Nephron progenitor cell (in vitro differentiated cells): ENCODE data around the gene TMEM140.
"Not testable (repeated sequence)": the region's sequence is repeated elsewhere in the genome, so short reads cannot be mapped to it uniquely, and the experiment has no call there.

ENCODE experiments used
- DNase-seq: peaks from one replicate; pipeline ENCODE4 v3.0.0; 2021
- H3K27ac Mint-ChIP-seq: 2 replicates; pipeline ENCODE4 v1.8.0; 2021; ENCODE audit warnings: mild to moderate bottlenecking, moderate library complexity, mixed read lengths
- H3K27me3 Mint-ChIP-seq: 2 replicates; pipeline ENCODE4 v1.8.0; 2021; ENCODE audit warnings: mild to moderate bottlenecking, low read depth, mixed read lengths; ENCODE audit not compliant: poor library complexity
- H3K36me3 Mint-ChIP-seq: 2 replicates; pipeline ENCODE4 v1.8.0; 2021; ENCODE audit warnings: low read depth, mixed read lengths
- H3K4me1 Mint-ChIP-seq: 2 replicates; pipeline ENCODE4 v1.8.0; 2021; ENCODE audit warnings: mixed read lengths
- H3K4me3 Mint-ChIP-seq: 2 replicates; pipeline ENCODE4 v1.8.0; 2021; ENCODE audit warnings: mild to moderate bottlenecking, moderate library complexity, mixed read lengths
- H3K9me3 Mint-ChIP-seq: 2 replicates; pipeline ENCODE4 v1.8.0; 2021; ENCODE audit warnings: mild to moderate bottlenecking, moderate library complexity, mixed read lengths
- CTCF ChIP-seq: fragments of 200-600 bp; sonication (generic); IDR thresholded peaks from 2 replicates; pipeline ENCODE4 v1.5.0; 2021; ENCODE audit warnings: antibody characterized with exemption

TMEM140 gene

DNA sequence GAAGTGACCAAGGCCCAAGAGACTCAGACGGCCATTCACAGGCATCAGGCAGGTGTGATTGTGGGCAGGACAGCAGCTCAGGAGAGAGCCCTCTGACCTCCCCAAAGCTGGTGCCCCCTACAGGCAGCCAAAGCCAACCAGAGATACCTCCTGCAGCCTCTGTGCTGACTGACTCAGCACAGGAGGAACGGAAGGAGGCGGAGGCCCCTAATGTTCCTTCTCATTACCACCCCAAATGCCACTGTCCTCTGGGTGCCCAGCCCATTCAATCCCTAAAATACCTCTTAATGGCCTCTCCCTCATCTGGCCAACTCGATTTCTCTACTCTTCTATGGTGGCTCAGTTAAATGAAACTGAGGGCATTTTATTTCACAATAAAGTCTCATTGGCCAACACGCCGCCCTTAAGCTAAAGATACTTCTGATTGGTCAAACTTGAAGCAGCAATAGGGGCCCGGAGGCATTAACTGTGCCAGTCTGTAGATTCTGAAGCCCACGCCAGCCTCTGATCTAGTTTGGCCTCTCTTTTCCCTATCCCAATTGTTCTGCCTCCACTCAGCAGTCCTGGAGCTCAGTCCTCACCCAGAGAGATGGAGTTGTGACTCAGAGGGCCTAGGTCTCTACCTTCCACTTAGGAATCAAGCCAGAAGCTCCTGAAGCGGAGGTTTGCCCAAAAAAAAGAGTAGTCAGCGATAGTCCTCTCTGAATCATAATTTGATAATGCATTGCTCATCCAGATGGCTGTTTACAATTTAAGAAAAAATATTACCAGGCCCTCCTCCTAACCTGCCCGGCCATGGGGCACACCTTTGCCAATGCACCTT, 21.5 kb downstream of the TMEM140 start:
- peak; percentile 8 for TF ChIP-seq CTCF
- peak overlapping the region; percentile 87 for H3K27ac Mint-ChIP-seq
- DNase-seq: peak; percentile 22
- no peaks in the 10 kb centered on the region for H3K9me3 Mint-ChIP-seq
- peaks cover 53% of the 10 kb centered on the region for H3K36me3 Mint-ChIP-seq
- peak overlapping the region; percentile 92 for H3K4me3 Mint-ChIP-seq
- peaks cover 7% of the 10 kb centered on the region for H3K27me3 Mint-ChIP-seq
- peaks cover 55% of the 10 kb centered on the region for H3K4me1 Mint-ChIP-seq

DNA sequence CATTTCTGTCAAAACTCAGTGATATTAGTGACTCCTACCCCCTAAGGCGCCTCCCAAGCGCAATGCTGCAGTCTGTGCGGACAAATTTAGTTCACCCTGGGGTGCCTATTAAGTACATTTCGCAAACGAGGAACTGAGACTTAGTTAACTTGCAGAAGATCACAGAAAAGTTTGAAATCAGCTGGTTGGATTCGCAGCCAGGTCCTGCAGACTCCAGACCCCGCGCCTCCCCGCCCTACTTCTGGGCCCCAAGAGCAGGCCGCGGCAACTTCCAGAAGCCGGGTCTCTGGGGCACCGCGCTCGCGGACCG, 22.0 kb downstream of the TMEM140 start:
- H3K27ac Mint-ChIP-seq: no peak overlapping the region
- no peak for TF ChIP-seq CTCF
- no peaks in the 10 kb centered on the region for H3K9me3 Mint-ChIP-seq
- peaks cover 7% of the 10 kb centered on the region for H3K27me3 Mint-ChIP-seq
- no peak for DNase-seq
- H3K36me3 Mint-ChIP-seq: peaks cover 47% of the 10 kb centered on the region
- peak overlapping the region; percentile 92 for H3K4me3 Mint-ChIP-seq
- peaks cover 55% of the 10 kb centered on the region for H3K4me1 Mint-ChIP-seq

- peaks cover 42% of the 10 kb centered on the region for H3K36me3 Mint-ChIP-seq
- H3K4me3 Mint-ChIP-seq: peak within 1 kb of the TSS; percentile 92
Observed at GRCh38 chr7:135170274-135170997, 22.6 kb downstream of the TMEM140 start, which contains the start of gene CYREN. Gene CYREN, minus strand, starts transcription at chr7:135170707. Its CDS starts 1,785 bp downstream, at chr7:135168922.

DNA sequence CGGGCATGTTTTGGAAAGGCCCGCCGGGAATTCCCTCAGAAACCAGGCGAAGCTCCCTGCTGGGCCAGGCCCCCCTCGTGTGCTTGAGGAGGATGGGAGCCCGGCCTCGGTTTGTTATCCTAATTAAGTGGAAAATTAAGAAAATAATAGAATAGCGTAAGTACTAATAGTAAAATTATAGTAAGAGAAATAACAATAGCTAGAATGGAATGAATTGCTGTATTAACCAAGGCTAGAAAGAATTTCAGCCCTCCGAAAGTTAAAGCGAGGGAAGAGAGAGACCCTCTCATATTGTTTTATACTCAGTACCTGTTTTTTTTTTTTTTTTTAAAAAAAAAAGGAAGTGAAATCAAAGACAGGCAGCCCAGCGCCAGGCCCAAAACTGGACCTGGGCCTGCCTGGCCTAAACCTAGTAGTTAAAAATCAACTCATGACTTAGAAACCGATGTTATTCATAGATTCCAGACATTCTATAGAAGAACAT, 23.2 kb downstream of the TMEM140 start:
- not testable (repeated sequence) for H3K9me3 Mint-ChIP-seq, DNase-seq, H3K27me3 Mint-ChIP-seq
- Mint-ChIP-seq H3K4me3 (peak overlapping the region; percentile 82), H3K36me3 (peaks cover 36% of the 10 kb centered on the region), H3K4me1 (peaks cover 55% of the 10 kb centered on the region), H3K27ac (peak overlapping the region; percentile 99)

More at GRCh38 chr7:135170274-135170997, 22.6 kb downstream of the TMEM140 start, which contains the start of gene CYREN:
- Mint-ChIP-seq H3K4me1 (peaks cover 55% of the 10 kb centered on the region), H3K27me3 (peaks cover 7% of the 10 kb centered on the region), H3K27ac (peak within 1 kb of the TSS; percentile 99), H3K9me3 (no peaks in the 10 kb centered on the region)
- DNase-seq: peak; percentile 92
- TF ChIP-seq CTCF: peak; percentile 41

DNA sequence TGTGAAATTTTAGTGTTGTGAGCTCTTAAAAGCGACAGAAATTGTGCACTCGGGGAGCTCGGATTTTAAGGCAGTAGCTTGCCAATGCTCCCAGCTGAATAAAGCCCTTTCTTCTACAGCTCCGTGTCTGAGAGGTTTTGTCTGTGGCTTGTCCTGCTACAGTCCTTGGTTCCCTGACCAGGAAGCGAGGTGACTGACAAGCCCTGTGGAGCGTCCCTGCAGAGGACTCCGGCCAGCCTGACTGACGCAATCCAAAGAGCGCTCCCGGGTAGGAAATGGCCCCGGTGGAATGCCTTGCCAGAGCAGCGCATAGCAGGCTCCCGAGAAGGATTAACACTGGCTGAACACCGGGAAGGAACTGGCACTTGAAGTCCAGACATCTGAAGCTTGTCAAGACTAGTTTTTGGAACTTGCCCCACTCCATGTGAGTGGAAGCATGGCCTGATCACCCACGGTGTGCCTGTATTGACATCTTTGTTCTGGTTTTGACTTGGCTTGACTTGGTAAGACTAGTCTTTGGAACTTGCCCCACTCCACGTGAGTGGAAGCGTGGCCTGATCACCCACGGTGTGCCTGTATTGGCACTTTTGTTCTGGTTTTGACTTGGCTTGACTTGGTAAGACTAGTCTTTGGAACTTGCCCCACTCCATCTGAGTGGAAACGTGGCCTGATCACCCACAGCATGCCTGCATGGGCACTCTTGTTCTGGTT, 23.9 kb downstream of the TMEM140 start:
- H3K9me3 Mint-ChIP-seq, H3K27me3 Mint-ChIP-seq: not testable (repeated sequence)
- DNase-seq: peak; percentile 21
- peaks cover 55% of the 10 kb centered on the region for H3K4me1 Mint-ChIP-seq
- H3K36me3 Mint-ChIP-seq: peaks cover 29% of the 10 kb centered on the region
- H3K27ac Mint-ChIP-seq: peak overlapping the region; percentile 99
- H3K4me3 Mint-ChIP-seq: peak overlapping the region; percentile 77

- not testable (repeated sequence) for H3K9me3 Mint-ChIP-seq, H3K4me3 Mint-ChIP-seq, H3K27me3 Mint-ChIP-seq, DNase-seq, H3K27ac Mint-ChIP-seq
- Mint-ChIP-seq H3K36me3 (peaks cover 12% of the 10 kb centered on the region), H3K4me1 (peaks cover 37% of the 10 kb centered on the region)
Observed at GRCh38 chr7:135173916-135174315, 26.0 kb downstream of the TMEM140 start.

- Mint-ChIP-seq H3K9me3 (peaks cover 13% of the 10 kb centered on the region), H3K4me3 (no peak overlapping the region), H3K4me1 (peaks cover 27% of the 10 kb centered on the region), H3K36me3 (peaks cover 7% of the 10 kb centered on the region), H3K27me3 (peaks cover 6% of the 10 kb centered on the region), H3K27ac (no peak overlapping the region)
- no peak for TF ChIP-seq CTCF
- DNase-seq: no peak
Observed at GRCh38 chr7:135174941-135175340, 27.1 kb downstream of the TMEM140 start.
